Measurements from ENCODE around the gene SLC25A12.

DNA sequence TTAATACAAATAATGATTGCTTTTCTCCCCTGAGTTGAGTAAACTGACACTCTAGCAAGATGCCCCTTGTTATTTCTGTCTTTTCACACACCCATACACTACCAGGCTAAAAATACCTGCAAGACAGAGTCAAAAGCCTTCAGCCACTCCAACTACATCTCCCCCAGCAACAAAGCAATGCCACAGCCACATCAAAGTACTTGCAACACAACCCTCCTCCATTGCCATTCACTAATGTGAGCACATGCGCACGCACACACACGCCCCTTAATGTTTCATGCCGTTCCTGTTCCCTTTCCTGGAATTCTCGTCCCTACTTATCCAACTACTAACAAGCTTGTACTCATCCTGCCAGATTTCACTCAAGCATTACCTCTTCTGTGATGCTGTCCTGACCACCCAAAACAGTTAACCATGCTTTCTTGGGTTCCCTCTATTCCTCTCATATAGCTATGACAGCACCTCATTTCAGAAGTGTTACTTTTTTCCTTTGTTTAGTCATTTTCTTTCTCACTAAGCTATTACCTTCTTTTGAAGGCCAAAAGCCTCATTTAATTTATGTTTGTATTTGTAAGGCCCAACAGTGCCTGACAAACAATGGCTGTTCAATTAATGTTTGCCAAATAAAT, 29.6 kb downstream of the SLC25A12 start:
- TF ChIP-seq EZH2 (IDR thresholded peaks at IDR 0.05; ENCODE audit: borderline replicate concordance, low read depth, low read length, severe bottlenecking) (no peak), CTCF (IDR thresholded peaks at IDR 0.05; ENCODE audit: extremely low read depth in 1 of 2, insufficient read depth in 1 of 2, low read depth in 1 of 2, low read length in 2 of 2) (no peak), POLR2A (IDR thresholded peaks at IDR 0.05; ENCODE audit: low read depth, low read length) (no peak), GATA2 (IDR thresholded peaks at IDR 0.05; ENCODE audit: insufficient read depth, insufficient read length, low read depth, low read length) (no peak), MYC (IDR thresholded peaks at IDR 0.05; ENCODE audit: low read depth, low read length) (no peak), POLR2AphosphoS5 (IDR thresholded peaks at IDR 0.05; ENCODE audit: insufficient read depth, low read depth, low read length) (no peak), MAX (IDR thresholded peaks at IDR 0.05; ENCODE audit: insufficient read depth, insufficient read length) (no peak), JUN (IDR thresholded peaks at IDR 0.05; ENCODE audit: borderline replicate concordance, insufficient read depth, insufficient read length, low read depth) (no peak), FOS (IDR thresholded peaks at IDR 0.05; ENCODE audit: borderline replicate concordance, insufficient read depth, low read length) (no peak)
